GM21367 (cell line): ENCODE data around the gene BZW1.

ENCODE experiments used
- ATAC-seq: cut with Tn5 transposase; IDR thresholded peaks from one replicate; pipeline ENCODE4 v1.9.1; 2021; ENCODE audit not compliant: unreplicated experiment

The BZW1 gene

DNA sequence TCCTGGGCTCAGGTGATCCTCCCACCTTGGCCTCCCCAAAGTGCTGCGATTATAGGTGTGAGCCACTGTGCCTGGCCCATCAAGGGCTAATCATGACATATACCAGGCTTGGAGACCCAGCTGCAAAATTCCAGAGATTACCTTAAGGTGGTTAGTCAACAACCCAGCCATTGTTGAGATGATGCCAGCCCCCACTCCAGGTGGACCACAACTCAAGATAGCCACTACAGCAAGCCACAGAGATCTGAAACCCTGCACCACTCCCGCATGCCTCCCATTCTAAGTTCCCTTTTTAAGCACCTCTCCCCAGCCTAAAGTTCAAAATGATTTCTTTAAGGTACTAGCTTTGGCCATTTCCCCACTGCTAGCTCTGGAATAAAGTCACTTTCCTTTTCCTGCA, 57.3 kb downstream of the BZW1 start:
- ATAC-seq = no peak

- ATAC-seq = no peak
Observed at GRCh38 chr2:200871151-200871550, 59.4 kb downstream of the BZW1 start.

DNA sequence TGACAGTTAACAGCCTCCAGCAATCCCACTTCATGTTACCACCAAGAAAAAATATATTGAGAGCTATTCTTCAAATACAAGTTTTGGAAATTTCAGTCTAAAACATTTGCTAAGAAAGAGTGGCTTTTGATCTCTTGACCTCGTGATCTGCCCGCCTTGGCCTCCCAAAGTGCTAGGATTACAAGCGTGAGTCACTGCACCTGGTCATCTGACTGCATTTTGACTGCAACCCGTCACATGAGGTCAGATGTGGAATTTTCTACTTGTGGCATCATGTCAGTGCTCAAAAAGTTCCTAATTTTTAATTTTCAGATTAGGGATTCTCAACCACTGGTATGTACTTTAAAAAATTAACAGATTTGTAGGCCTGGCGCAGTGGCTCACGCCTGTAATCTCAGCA, 61.9 kb downstream of the BZW1 start:
- no peak for ATAC-seq
